ENCODE measurements around the gene CSNK1G1.

The CSNK1G1 gene

DNA sequence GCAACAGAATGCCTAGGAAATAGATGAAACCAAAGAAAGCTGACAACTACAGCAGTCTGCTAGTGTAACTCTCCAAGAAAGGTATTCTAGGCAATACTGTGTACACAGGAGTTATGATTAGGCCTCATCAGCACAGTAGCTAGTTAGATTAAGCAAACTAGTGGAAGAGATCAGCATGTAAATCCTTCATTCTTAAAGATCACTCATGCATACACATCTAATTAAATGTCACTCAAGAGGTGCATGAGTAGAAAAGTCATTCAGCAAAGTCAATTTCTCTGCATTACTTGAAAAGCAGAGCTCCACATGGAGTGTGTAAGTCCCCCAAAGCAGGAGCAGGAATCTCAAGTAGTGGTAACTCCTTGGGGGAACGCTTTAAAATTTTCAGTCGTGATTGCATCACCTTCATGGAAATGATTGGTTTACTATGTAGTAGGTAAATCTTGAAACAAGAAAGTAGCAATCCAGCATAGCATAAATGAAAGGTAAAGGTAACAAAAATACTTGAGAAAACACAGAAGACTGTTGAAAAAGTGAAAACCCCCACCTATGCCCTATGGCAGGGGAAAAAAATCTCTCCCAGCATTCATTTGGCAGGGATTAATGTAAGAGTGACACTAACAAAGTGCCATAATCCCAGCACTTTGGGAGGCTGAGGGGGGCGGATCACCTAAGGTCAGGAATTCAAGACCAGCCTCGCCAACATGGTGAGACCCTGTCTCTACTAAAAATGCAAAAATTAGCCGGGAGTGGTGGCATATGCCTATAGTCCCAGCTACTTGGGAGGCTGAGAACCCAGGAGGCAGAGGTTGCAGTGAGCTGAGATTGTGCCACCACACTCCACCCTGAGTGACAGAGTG lies 163.8 kb downstream of the CSNK1G1 start:
- no peak for DNase-seq (ENCODE audit: low read depth)

GRCh38 chr15:64187396-64188191 lies 168.4 kb downstream of the CSNK1G1 start:
- DNase-seq (ENCODE audit: low read depth): no peak

- DNase-seq (ENCODE audit: low read depth): no peak
Observed at GRCh38 chr15:64185146-64185911, 170.6 kb downstream of the CSNK1G1 start.

DNA sequence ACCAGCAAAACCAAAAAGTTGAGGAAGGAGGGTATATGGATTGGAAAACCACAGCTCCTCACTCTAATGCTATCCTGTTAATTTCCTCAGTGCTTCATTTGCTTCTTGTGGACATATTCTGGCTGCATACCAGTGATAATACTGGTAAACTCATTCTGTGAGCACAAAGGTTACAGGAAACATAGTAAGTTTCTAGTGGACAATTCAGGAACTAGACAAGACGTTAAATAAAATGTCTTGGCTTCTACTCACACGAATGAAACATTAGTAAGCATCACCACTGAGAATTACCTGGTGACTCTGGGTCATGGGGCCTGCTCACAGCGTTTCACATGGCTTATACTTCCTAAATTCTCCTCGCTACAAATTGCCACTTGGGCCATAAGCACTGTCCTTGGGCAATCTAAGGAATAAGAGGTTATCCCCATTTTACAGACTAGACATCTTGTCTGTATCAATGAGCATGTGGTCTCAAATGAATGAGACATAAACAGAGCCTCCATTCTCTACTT lies 173.1 kb downstream of the CSNK1G1 start:
- DNase-seq (ENCODE audit: low read depth): no peak

GRCh38 chr15:64180235-64180824 lies 175.6 kb downstream of the CSNK1G1 start:
- no peak for DNase-seq (ENCODE audit: low read depth)

DNA sequence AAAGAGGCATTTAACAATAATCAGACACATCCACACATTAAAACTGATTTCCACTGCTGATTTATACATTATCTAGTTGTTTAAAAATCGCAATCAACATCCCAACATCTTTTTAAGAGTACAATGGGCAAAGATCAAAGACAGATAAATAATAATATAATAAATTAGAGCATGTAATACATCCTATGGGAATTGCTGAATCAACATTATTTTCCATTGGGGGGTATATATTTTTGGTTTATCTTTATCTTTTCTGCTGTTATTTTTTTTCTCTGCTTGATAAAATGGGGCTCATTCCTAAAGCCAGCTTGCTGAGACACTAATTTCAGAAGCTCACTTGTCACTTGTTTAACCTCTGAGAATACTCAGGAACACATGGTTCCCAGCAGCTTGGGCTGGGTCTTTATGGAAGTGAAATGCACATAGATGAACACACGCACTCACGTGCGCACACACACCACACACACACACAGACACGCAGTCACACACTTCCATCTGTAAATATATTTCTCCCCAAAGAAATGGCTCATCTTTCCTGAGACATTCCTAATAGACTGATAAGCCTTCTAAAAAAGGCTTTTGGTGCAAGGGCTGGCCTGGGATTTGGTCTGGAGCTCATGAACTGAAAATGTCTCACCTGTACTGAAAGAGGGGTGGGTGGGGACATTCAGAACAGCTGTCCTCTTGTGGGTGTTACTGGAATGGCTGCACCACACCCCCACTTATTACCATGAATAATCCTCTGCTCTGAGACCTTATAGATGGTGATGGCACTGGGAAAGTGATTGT lies 189.7 kb downstream of the CSNK1G1 start:
- no peak for DNase-seq (ENCODE audit: low read depth)

DNA sequence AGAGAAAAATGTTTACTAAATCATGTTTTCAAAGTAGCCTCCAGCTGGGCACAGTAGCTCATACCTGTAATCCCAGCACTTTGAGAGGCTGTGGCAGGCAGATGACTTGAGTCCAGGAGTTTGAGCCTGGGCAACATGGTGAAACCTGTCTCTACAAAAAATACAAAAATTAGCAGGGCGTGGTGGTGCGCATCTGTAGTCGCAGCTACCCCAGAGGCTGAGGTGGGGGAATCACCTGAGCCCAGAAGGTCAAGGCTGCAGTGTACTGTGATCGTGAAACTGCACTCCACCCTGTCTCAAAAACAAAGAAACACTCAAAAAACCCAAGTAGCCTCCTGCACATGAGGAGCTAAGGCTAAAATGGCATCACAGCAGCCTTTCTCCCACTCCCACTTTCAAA lies 191.5 kb downstream of the CSNK1G1 start:
- no peak for DNase-seq (ENCODE audit: low read depth)

DNA sequence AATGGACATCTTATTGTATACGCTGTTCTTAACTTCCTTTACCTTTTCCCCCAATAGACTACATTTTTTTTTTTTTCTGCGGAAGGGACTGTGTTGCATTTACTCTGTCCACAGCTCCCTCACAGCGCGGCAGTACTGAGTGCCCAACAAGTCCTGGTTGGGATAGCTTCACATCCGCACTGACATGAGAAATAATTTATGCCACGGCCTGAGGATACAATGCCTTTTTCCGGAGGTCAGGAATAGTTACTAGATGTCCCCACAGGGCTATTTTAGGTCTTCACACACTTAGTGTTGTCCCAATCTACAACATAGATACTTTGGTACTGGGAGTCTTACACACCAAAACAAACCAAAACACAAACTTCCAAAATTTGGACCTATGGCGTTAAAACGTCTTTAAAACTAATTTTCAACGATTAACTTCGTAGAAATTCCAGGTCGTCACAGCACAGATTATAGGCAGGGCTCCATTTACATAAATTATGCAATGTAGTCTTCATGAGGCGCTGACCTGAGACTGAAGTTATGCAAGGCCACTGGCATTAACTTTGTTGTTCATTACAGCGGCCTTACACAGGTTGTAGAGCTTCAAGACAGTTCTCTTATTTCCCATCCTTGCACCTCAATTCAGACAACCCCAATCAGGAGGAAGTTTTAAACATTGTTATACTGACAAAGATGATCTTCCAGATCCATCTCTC lies 192.2 kb downstream of the CSNK1G1 start:
- DNase-seq (ENCODE audit: low read depth): no peak

- DNase-seq (ENCODE audit: low read depth): peak; percentile 89
Observed at GRCh38 chr15:64162869-64163658, 192.9 kb downstream of the CSNK1G1 start, which contains the start of gene PPIB. TSS of gene PPIB (minus strand) at chr15:64163022. CDS start at chr15:64162986, 36 bp downstream.

- no peak for DNase-seq (ENCODE audit: low read depth)
Observed at GRCh38 chr15:64162478-64162868, 193.5 kb downstream of the CSNK1G1 start.

DNA sequence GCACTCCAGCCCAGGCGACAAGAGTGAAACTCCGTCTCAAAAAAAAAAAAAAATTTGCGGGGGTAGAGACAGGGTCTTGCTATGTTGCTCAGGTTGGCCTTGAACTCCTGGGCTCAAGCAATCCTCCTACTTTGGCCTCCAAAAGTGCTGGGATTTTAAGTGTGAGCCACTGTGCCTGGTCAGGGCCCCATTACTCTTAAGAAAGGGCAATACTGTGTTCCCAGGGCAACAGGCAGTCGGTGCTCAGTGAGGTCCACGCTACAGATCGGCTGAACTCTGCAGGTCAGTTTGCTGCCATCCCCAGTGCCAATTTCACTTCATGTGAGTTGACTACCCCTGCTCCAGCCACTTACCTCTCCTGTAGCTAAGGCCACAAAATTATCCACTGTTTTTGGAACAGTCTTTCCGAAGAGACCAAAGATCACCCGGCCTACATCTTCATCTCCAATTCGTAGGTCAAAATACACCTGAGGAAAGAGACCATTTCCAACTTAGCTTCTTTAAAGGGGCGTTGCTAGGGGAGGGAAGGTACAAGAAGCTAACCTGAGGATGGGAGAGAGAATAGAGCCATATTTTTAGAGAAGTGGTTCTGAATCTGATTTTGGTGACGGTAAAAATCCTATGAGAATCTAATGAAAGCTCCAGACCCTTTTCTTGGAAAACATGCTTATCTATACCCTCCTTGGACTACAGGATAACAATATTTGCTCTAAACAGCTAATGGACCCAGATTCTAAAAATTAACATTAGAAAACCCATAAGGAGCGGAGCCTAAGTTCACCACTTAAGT lies 194.1 kb downstream of the CSNK1G1 start:
- DNase-seq (ENCODE audit: low read depth): no peak

GRCh38 chr15:64158363-64159134 lies 197.4 kb downstream of the CSNK1G1 start:
- no peak for DNase-seq (ENCODE audit: low read depth)

DNA sequence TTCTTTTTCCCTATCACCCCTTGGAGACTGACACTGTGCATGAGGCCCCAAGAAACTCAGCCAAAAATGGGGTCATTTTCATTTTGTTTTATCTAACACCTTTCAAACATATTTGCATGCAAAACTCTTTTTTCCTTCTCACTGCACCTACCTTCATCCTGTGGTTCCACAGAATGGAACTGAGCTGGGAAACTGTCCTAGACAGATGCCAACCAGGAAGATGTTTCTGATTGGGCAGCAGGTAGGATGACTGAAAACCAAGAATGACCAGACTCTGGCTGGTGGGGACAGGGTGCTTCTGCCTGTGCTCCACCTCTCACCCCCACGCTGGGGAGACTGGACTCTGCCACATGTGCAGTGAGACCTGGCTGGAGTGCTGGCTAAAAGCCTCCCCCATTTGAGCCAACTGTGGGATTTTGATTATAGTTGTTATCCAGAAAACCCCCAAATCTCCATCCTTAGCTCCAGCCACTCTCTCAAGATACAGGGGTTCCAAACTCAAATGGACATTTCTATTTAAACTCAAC lies 198.3 kb downstream of the CSNK1G1 start:
- DNase-seq (ENCODE audit: low read depth): no peak

GRCh38 chr15:64156652-64157331 lies 199.2 kb downstream of the CSNK1G1 start:
- no peak for DNase-seq (ENCODE audit: low read depth)

DNA sequence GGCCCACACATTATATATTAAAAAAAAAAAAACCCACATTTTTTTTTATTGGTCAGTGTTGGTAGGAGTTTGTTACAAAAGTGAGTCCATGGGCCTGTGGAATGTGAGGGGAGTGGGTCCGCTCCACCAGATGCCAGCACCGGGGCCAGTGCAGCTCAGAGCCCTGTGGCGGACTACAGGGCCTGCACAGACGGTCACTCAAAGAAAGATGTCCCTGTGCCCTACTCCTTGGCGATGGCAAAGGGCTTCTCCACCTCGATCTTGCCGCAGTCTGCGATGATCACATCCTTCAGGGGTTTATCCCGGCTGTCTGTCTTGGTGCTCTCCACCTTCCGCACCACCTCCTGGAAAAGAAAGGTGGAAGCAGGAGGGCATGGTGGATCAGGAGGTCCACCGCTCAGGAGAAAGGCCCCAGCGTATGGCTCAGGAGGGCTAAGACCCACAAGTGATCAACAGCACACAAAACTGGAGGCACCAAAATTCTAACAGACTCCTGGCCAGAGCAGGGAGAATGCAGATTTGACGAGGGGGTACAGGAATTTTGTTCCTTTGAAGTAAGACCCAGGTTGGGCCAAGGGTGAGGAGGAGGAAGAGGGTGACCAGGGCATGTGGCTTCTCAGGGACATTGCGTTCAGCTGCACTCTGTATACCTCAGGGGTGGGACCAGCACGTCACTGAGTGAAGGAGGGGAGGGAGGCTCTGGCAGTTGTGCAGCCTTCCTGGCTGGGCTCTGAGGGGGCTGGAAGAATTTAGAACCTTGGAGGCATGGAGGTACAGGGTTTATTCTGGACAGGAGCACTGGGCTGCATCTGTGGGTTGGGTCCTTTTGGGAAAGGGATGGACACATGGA lies 199.9 kb downstream of the CSNK1G1 start:
- DNase-seq (ENCODE audit: low read depth): no peak
